Right cardiac atrium (tissue), 5 donors: ENCODE data around the gene CLCN7. TPM values are rescaled to one million over a fixed set of nuclear protein-coding genes. Genes with fewer than 3 reads are reported as not detected.

Source experiments
- ATAC-seq, 2 donors: fragments of 200-7000 bp; cut with Tn5 transposase; one replicate each; pipeline versions ENCODE4 v1.8.0 to v1.9.1; 2020; ENCODE audit warnings: moderate library complexity in 2 of 2, mild to moderate bottlenecking in 1 of 2
- DNase-seq, 3 donors: peaks; one replicate each; pipeline ENCODE4 v3.0.0-alpha.2; 2020
- H3K27ac ChIP-seq: one replicate; pipeline ENCODE4 v1.5.1; 2013; ENCODE audit warnings: mild to moderate bottlenecking, low read length, control low read depth, moderate library complexity
- H3K27me3 ChIP-seq: one replicate; pipeline ENCODE4 v1.6.1; 2013; ENCODE audit not compliant: control insufficient read depth, insufficient read depth
- H3K4me1 ChIP-seq: one replicate; pipeline ENCODE4 v1.6.1; 2013; ENCODE audit warnings: low read length; ENCODE audit not compliant: control insufficient read depth, insufficient read depth
- H3K4me3 ChIP-seq: one replicate; pipeline ENCODE4 v1.5.1; 2013; ENCODE audit warnings: low read length, control low read depth
- H3K9me3 ChIP-seq: one replicate; pipeline ENCODE4 v1.6.1; 2013; ENCODE audit warnings: low read length; ENCODE audit not compliant: control insufficient read depth
- whole genome bisulfite sequencing: extraction: QIAGEN DNeasy Blood & Tissue Kit; methylation state at CpG from one replicate; pipeline ENCODE4 v1.1.7; 2013; 5-methylcytosine and 5-hydroxymethylcytosine counted together
- intact Hi-C, 4 donors: fragments of 100-400 bp; cut with DNase I; formaldehyde crosslinking; loops; one replicate each; pipeline versions ENCODE4 v1.11.0 to v1.14.0; 2022 to 2023
- polyA plus RNA-seq: library from polyadenylated mRNA; stranded (reverse); fragments of 200-250 nt; gene quantifications from one replicate; pipeline ENCODE4 v1.2.3, GENCODE V29; 2013
- total RNA-seq, 4 donors: library from RNA; stranded (reverse); fragmentation: NEBNext Ultra II Directional; extraction: Animal tissue kit (Norgen Biotek cat#: 25700); gene quantifications; one replicate each; pipeline ENCODE4 v1.2.1, GENCODE V29; 2021
- donor health status: healthy with polysubstance abuse.
- donor health status: DM: no; HTN: yes; CAD: no.
- donor health status: DM: no; HTN: no; CAD: no.
- donor health status: DM: no; HTN: yes; CAD: no; lungs with severe emphysema.
- donor health status: DM: yes; HTN: yes; CAD: no.

The CLCN7 gene
- total and polyA plus RNA-seq, 5 donors, result 32.9 to 54.8 (median 47.7) TPM

- Histone ChIP-seq H3K27ac (no peak overlapping the region), H3K4me3 (no peak overlapping the region), H3K4me1 (no peaks in the 10 kb centered on the region), H3K9me3 (no peaks in the 10 kb centered on the region), H3K27me3 (no peaks in the 10 kb centered on the region)
- 92% methylated on average over 29 of the region's 29 CpGs for WGBS
- ATAC-seq (no peak), DNase-seq (no peak)
- intact Hi-C loops, result no loop called here
These were observed 24.6 kb downstream of the CLCN7 start for GRCh38 chr16:1450218-1450617.

GRCh38 chr16:1449201-1449788 lies 25.5 kb downstream of the CLCN7 start:
- Histone ChIP-seq H3K27me3 (no peaks in the 10 kb centered on the region), H3K4me3 (no peak overlapping the region), H3K9me3 (no peaks in the 10 kb centered on the region), H3K27ac (no peak overlapping the region), H3K4me1 (no peaks in the 10 kb centered on the region)
- DNase-seq (no peak), ATAC-seq (no peak)
- intact Hi-C loops, result no loop called here
- 94% methylated on average over 25 of the region's 25 CpGs for WGBS

GRCh38 chr16:1448536-1449116 lies 26.2 kb downstream of the CLCN7 start:
- no peak overlapping the region for H3K4me3 ChIP-seq
- H3K27ac ChIP-seq, result no peak overlapping the region
- ATAC-seq (no peak), DNase-seq (no peak)
- 94% methylated on average over 30 of the region's 30 CpGs for WGBS
- intact Hi-C loops, result no loop called here
- H3K9me3 ChIP-seq, result no peaks in the 10 kb centered on the region
- no peaks in the 10 kb centered on the region for H3K27me3 ChIP-seq
- H3K4me1 ChIP-seq, result no peaks in the 10 kb centered on the region

GRCh38 chr16:1447965-1448364 lies 26.9 kb downstream of the CLCN7 start:
- intact Hi-C loops, result no loop called here
- H3K27me3 ChIP-seq, result no peaks in the 10 kb centered on the region
- WGBS, result 93% methylated on average over 11 of the region's 11 CpGs
- no peaks in the 10 kb centered on the region for H3K9me3 ChIP-seq
- H3K27ac ChIP-seq, result no peak overlapping the region
- DNase-seq (no peak), ATAC-seq (no peak)
- H3K4me3 ChIP-seq, result no peak overlapping the region
- H3K4me1 ChIP-seq, result no peaks in the 10 kb centered on the region

- 91% methylated on average over 41 of the region's 41 CpGs for WGBS
- DNase-seq (no peak), ATAC-seq (no peak)
- H3K4me3 ChIP-seq, result no peak overlapping the region
- H3K27ac ChIP-seq, result no peak overlapping the region
- intact Hi-C loops, result no loop called here
- no peaks in the 10 kb centered on the region for H3K27me3 ChIP-seq
- H3K9me3 ChIP-seq, result no peaks in the 10 kb centered on the region
- H3K4me1 ChIP-seq, result no peaks in the 10 kb centered on the region
These were observed 28.3 kb downstream of the CLCN7 start for GRCh38 chr16:1446296-1447080.

GRCh38 chr16:1445518-1446203 lies 29.2 kb downstream of the CLCN7 start:
- Histone ChIP-seq H3K4me3 (no peak overlapping the region), H3K27me3 (no peaks in the 10 kb centered on the region), H3K9me3 (no peaks in the 10 kb centered on the region), H3K27ac (no peak overlapping the region), H3K4me1 (no peaks in the 10 kb centered on the region)
- DNase-seq (no peak), ATAC-seq (no peak)
- whole genome bisulfite sequencing, result 88% methylated on average over 25 of the region's 25 CpGs
- intact Hi-C loops, result no loop called here

GRCh38 chr16:1444730-1445517 lies 29.9 kb downstream of the CLCN7 start:
- ATAC-seq, result no peak
- 86% methylated on average over 48 of the region's 48 CpGs for WGBS

GRCh38 chr16:1443980-1444729 lies 30.7 kb downstream of the CLCN7 start, which contains the start of gene CCDC154:
TSS of gene CCDC154 (minus strand) at chr16:1444556. CDS start at chr16:1444322, 234 bp downstream.
- H3K27ac ChIP-seq, result no peak within 1 kb of the TSS
- H3K4me1 ChIP-seq, result no peaks in the 10 kb centered on the region
- ATAC-seq (peak in 1 of 2 donors; percentile 3), DNase-seq (no peak)
- H3K4me3 ChIP-seq, result no peak within 1 kb of the TSS
- intact Hi-C loops, result no loop called here
- H3K9me3 ChIP-seq, result no peaks in the 10 kb centered on the region
- H3K27me3 ChIP-seq, result no peaks in the 10 kb centered on the region
- WGBS, result 76% methylated on average over 27 of the region's 27 CpGs

More at GRCh38 chr16:1444730-1445517, 29.9 kb downstream of the CLCN7 start:
- Histone ChIP-seq H3K4me3 (no peak overlapping the region), H3K4me1 (no peaks in the 10 kb centered on the region), H3K9me3 (no peaks in the 10 kb centered on the region), H3K27me3 (no peaks in the 10 kb centered on the region), H3K27ac (no peak overlapping the region)
- intact Hi-C loops, result no loop called here
- DNase-seq, result no peak

- 71% methylated on average over 38 of the region's 38 CpGs for WGBS
- H3K4me3 ChIP-seq, result no peak overlapping the region
- no peaks in the 10 kb centered on the region for H3K4me1 ChIP-seq
- no peaks in the 10 kb centered on the region for H3K27me3 ChIP-seq
- no peak for DNase-seq
- peak in 1 of 2 donors; percentile 2 for ATAC-seq
- intact Hi-C loops, result no loop called here
- H3K27ac ChIP-seq, result no peak overlapping the region
- H3K9me3 ChIP-seq, result no peaks in the 10 kb centered on the region
These were observed 31.3 kb downstream of the CLCN7 start for GRCh38 chr16:1443403-1443973.

- Histone ChIP-seq H3K27me3 (no peaks in the 10 kb centered on the region), H3K27ac (no peak overlapping the region), H3K4me1 (no peaks in the 10 kb centered on the region), H3K4me3 (no peak overlapping the region), H3K9me3 (no peaks in the 10 kb centered on the region)
- DNase-seq (no peak), ATAC-seq (no peak)
- WGBS, result 87% methylated on average over 24 of the region's 24 CpGs
- intact Hi-C loops, result no loop called here
These were observed 32.1 kb downstream of the CLCN7 start for GRCh38 chr16:1442697-1443096.
